OCI-LY7 (cell line): ENCODE measurements around the gene ANXA4.

Experiments
- CTCF ChIP-seq: fragments of 200-600 bp; sonication (generic); conservative IDR thresholded peaks from 2 replicates; pipeline ENCODE4 v1.5.1; 2014; ENCODE audit warnings: mild to moderate bottlenecking, antibody characterized with exemption, low read length, moderate library complexity, mixed read lengths
- EZH2phosphoT487 ChIP-seq: fragments of 200-600 bp; sonication (generic); IDR thresholded peaks from 2 replicates; pipeline ENCODE4 v1.6.1; 2018; ENCODE audit warnings: low read depth, borderline replicate concordance, mild to moderate bottlenecking, mixed run types, antibody characterized with exemption, low read length, moderate library complexity, mixed read lengths

GRCh38 chr2:69811591-69811990, 69.7 kb downstream of the ANXA4 start:
- TF ChIP-seq CTCF (no peak), EZH2phosphoT487 (no peak)
